Ascending aorta (tissue), 2 donors: ENCODE results near the gene CEP41. TPM values are rescaled to one million over a fixed set of nuclear protein-coding genes. Genes with fewer than 3 reads are reported as not detected.
A peak's percentile ranks its signal among the peaks of the same experiment; 100 is the strongest.

Experiments
- DNase-seq, 2 donors: peaks; one replicate each; pipeline ENCODE4 v3.0.0-alpha.2; 2019; ENCODE audit warnings: low spot score in 2 of 2
- H3K27ac ChIP-seq, 2 donors: fragments of 200-600 bp; sonication (generic); one replicate each; pipeline ENCODE4 v1.5.1; 2016 to 2017; ENCODE audit warnings: mild to moderate bottlenecking in 1 of 2
- H3K27me3 ChIP-seq: fragments of 200-600 bp; sonication (generic); one replicate; pipeline ENCODE4 v1.5.1; 2017
- H3K36me3 ChIP-seq, 2 donors: fragments of 200-600 bp; sonication (generic); one replicate each; pipeline ENCODE4 v1.5.1; 2016
- H3K4me1 ChIP-seq, 2 donors: fragments of 200-600 bp; sonication (generic); one replicate each; pipeline ENCODE4 v1.5.1; 2016 to 2017; ENCODE audit warnings: mild to moderate bottlenecking in 1 of 2
- H3K4me3 ChIP-seq, 2 donors: fragments of 200-600 bp; sonication (generic); one replicate each; pipeline ENCODE4 v1.5.1; 2016 to 2017; ENCODE audit warnings: mild to moderate bottlenecking in 1 of 2
- H3K9me3 ChIP-seq, 2 donors: fragments of 200-600 bp; sonication (generic); one replicate each; pipeline ENCODE4 v1.5.1; 2016
- CTCF ChIP-seq, 3 experiments: fragments of 200-600 bp in 2 of 3; fragments of 450-650 bp in 1 of 3; sonication (generic) in 2 of 3; IDR thresholded peaks; one replicate each; pipeline ENCODE4 v1.5.1; 2016 to 2019; ENCODE audit warnings: antibody characterized with exemption in 3 of 3, mild to moderate bottlenecking in 1 of 3, moderate library complexity in 1 of 3
- intact Hi-C: fragments of 100-400 bp; cut with DNase I; formaldehyde crosslinking; loops from one replicate; pipeline ENCODE4 v1.15.1; 2023
- total RNA-seq: library from RNA; depleted of rRNA; stranded (reverse); fragments of >200 nt; gene quantifications from one replicate; pipeline ENCODE4 v1.1.0, GENCODE V29; 2016

CEP41 gene
- total RNA-seq, 1 donor from 2014 or later = 4.3 TPM

DNA sequence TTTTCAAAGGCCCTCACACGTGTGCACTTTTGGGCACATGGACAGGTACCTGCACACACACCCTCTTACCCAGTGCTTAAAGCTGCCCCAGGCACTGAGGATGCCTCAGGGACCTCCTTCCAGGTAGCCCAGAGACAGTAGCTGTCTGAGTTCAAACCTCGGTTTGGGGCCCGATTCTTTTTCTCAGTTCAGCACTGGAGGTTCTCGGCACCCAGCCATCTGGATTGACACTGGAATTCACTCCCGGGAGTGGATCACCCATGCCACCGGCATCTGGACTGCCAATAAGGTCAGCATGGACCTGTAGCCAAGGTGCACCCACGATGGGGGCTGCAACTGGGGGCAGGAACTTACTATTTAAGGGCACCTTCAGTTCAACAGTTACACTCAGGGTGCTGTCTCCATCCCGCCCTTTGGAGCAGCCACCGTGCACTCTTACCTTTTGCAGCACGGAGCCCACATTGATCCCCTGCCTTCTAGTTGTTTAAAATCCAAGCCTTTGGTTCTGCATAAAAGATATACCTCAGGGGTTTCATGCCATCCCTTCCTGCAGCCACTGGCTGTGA lies 78.5 kb downstream of the CEP41 start:
- H3K27me3 ChIP-seq = no peaks in the 10 kb centered on the region

GRCh38 chr7:130361681-130362080 lies 79.1 kb downstream of the CEP41 start:
- H3K4me3 ChIP-seq = no peak overlapping the region

More for the DNA sequence above, 78.5 kb downstream of the CEP41 start:
- H3K36me3 ChIP-seq = no peaks in the 10 kb centered on the region
- no peak overlapping the region for H3K27ac ChIP-seq
- no peak for TF ChIP-seq CTCF (IDR thresholded peaks at IDR 0.05)
- peaks cover 0 to 14% of the 10 kb centered on the region in 2 donors for H3K4me1 ChIP-seq
- H3K4me3 ChIP-seq = no peak overlapping the region
- H3K9me3 ChIP-seq = peaks cover 0 to 5% of the 10 kb centered on the region in 2 donors
- no peak for DNase-seq
- intact Hi-C loops = loop anchor here (5.0 to 10.0 kb wide), 2 partner anchors 35 to 302 kb away; partner anchors contain the start of gene COPG2

GRCh38 chr7:130360518-130360917 lies 80.3 kb downstream of the CEP41 start:
- intact Hi-C loops = loop anchor here (5.0 to 10.0 kb wide), 2 partner anchors 37 to 304 kb away; partner anchors contain the start of gene COPG2
- Histone ChIP-seq H3K4me1 (peaks cover 7 to 29% of the 10 kb centered on the region in 2 donors), H3K27ac (no peak overlapping the region), H3K36me3 (no peaks in the 10 kb centered on the region), H3K9me3 (peaks cover 0 to 5% of the 10 kb centered on the region in 2 donors), H3K27me3 (no peaks in the 10 kb centered on the region), H3K4me3 (no peak overlapping the region)
- DNase-seq = no peak
- no peak for TF ChIP-seq CTCF (IDR thresholded peaks at IDR 0.05)

More at GRCh38 chr7:130361681-130362080, 79.1 kb downstream of the CEP41 start:
- Histone ChIP-seq H3K36me3 (no peaks in the 10 kb centered on the region), H3K9me3 (peaks cover 0 to 5% of the 10 kb centered on the region in 2 donors), H3K27ac (no peak overlapping the region), H3K27me3 (no peaks in the 10 kb centered on the region), H3K4me1 (peaks cover 0 to 21% of the 10 kb centered on the region in 2 donors)
- DNase-seq = peak in 1 of 2 donors; percentile 31
- TF ChIP-seq CTCF (IDR thresholded peaks at IDR 0.05) = no peak
- intact Hi-C loops = loop anchor here (5.0 to 10.0 kb wide), 2 partner anchors 36 to 303 kb away; partner anchors contain the start of gene COPG2

GRCh38 chr7:130359276-130359857 lies 81.4 kb downstream of the CEP41 start:
- Histone ChIP-seq H3K4me1 (peaks cover 7 to 27% of the 10 kb centered on the region in 2 donors), H3K4me3 (no peak overlapping the region), H3K27ac (no peak overlapping the region), H3K9me3 (peaks cover 0 to 5% of the 10 kb centered on the region in 2 donors), H3K36me3 (no peaks in the 10 kb centered on the region), H3K27me3 (no peaks in the 10 kb centered on the region)
- intact Hi-C loops = loop anchor here (10.0 kb wide), 1 partner anchor 65 kb away; the partner anchor contains the start of gene CPA4
- TF ChIP-seq CTCF (IDR thresholded peaks at IDR 0.05) = no peak
- peak in 1 of 2 donors; percentile 37 for DNase-seq

- DNase-seq = no peak
- no peaks in the 10 kb centered on the region for H3K27me3 ChIP-seq
- intact Hi-C loops = loop anchor here (10.0 kb wide), 1 partner anchor 64 kb away; the partner anchor contains the start of gene CPA4
- no peak overlapping the region for H3K4me3 ChIP-seq
- no peak overlapping the region for H3K27ac ChIP-seq
- peaks cover 0 to 5% of the 10 kb centered on the region in 2 donors for H3K9me3 ChIP-seq
- H3K36me3 ChIP-seq = no peaks in the 10 kb centered on the region
- TF ChIP-seq CTCF (IDR thresholded peaks at IDR 0.05) = no peak
- H3K4me1 ChIP-seq = peaks cover 7 to 19% of the 10 kb centered on the region in 2 donors
Observed at GRCh38 chr7:130358471-130358870, 82.3 kb downstream of the CEP41 start.
